Skeletal muscle cell (primary cell): ENCODE results near the gene DNMT3A.

Experiments
- DNase-seq: peaks from one replicate; pipeline ENCODE4 v3.0.0-alpha.2; 2010; ENCODE audit warnings: low read depth
- H3K4me3 ChIP-seq: 2 replicates; pipeline ENCODE4 v1.5.1; 2011; ENCODE audit warnings: low read depth, mild to moderate bottlenecking, control low read depth, low read length, moderate library complexity

DNMT3A gene

GRCh38 chr2:25331686-25332365 lies 9.9 kb downstream of the DNMT3A start:
- H3K4me3 ChIP-seq = no peak overlapping the region
- no peak for DNase-seq

- no peak overlapping the region for H3K4me3 ChIP-seq
- no peak for DNase-seq
Measured at GRCh38 chr2:25330937-25331336, 10.8 kb downstream of the DNMT3A start.

GRCh38 chr2:25330273-25330672 lies 11.5 kb downstream of the DNMT3A start:
- H3K4me3 ChIP-seq = no peak overlapping the region
- DNase-seq = no peak

GRCh38 chr2:25328152-25329085 lies 13.3 kb downstream of the DNMT3A start:
- H3K4me3 ChIP-seq = no peak overlapping the region
- no peak for DNase-seq

- no peak for DNase-seq
- no peak overlapping the region for H3K4me3 ChIP-seq
Measured at GRCh38 chr2:25326326-25327013, 15.3 kb downstream of the DNMT3A start.

GRCh38 chr2:25324905-25325592 lies 16.7 kb downstream of the DNMT3A start:
- DNase-seq = no peak

GRCh38 chr2:25324251-25324650 lies 17.5 kb downstream of the DNMT3A start:
- H3K4me3 ChIP-seq = no peak overlapping the region
- DNase-seq = no peak

More at GRCh38 chr2:25324905-25325592, 16.7 kb downstream of the DNMT3A start:
- H3K4me3 ChIP-seq = no peak overlapping the region

- H3K4me3 ChIP-seq = no peak overlapping the region
- no peak for DNase-seq
Measured at GRCh38 chr2:25323610-25324189, 18.0 kb downstream of the DNMT3A start.

GRCh38 chr2:25323042-25323514 lies 18.6 kb downstream of the DNMT3A start:
- H3K4me3 ChIP-seq = no peak overlapping the region
- no peak for DNase-seq

GRCh38 chr2:25322312-25322711 lies 19.4 kb downstream of the DNMT3A start:
- DNase-seq = no peak
- H3K4me3 ChIP-seq = no peak overlapping the region

- no peak overlapping the region for H3K4me3 ChIP-seq
- no peak for DNase-seq
Measured at GRCh38 chr2:25320077-25320476, 21.6 kb downstream of the DNMT3A start.

- no peak overlapping the region for H3K4me3 ChIP-seq
- DNase-seq = no peak
Measured at GRCh38 chr2:25316101-25316500, 25.6 kb downstream of the DNMT3A start.

GRCh38 chr2:25315316-25315680 lies 26.4 kb downstream of the DNMT3A start:
- DNase-seq = no peak

GRCh38 chr2:25314514-25315315 lies 27.0 kb downstream of the DNMT3A start:
- no peak for DNase-seq
- no peak overlapping the region for H3K4me3 ChIP-seq

More at GRCh38 chr2:25315316-25315680, 26.4 kb downstream of the DNMT3A start:
- no peak overlapping the region for H3K4me3 ChIP-seq

- DNase-seq = no peak
- H3K4me3 ChIP-seq = no peak overlapping the region
Measured at GRCh38 chr2:25313711-25314513, 27.8 kb downstream of the DNMT3A start.

- DNase-seq = no peak
Measured at GRCh38 chr2:25312958-25313710, 28.6 kb downstream of the DNMT3A start.

More at GRCh38 chr2:25312958-25313710, 28.6 kb downstream of the DNMT3A start:
- no peak overlapping the region for H3K4me3 ChIP-seq
